Neural cell (in vitro differentiated cells): ENCODE measurements around the gene SCGB1C2. TPM values are rescaled to one million over a fixed set of nuclear protein-coding genes. Genes with fewer than 3 reads are reported as not detected.
"Not testable (repeated sequence)": the region's sequence is repeated elsewhere in the genome, so short reads cannot be mapped to it uniquely, and the experiment has no call there.

Source experiments
- H2AFZ ChIP-seq: fragments of 200-600, 300-800 bp; sonication (generic), shearing (Covaris generic); 2 replicates; pipeline ENCODE4 v1.6.0; 2014; ENCODE audit warnings: low read depth, mild to moderate bottlenecking, antibody characterized with exemption, low read length, moderate library complexity
- H3F3A ChIP-seq: fragments of 200-600 bp; shearing (Covaris generic); 2 replicates; pipeline ENCODE4 v1.6.1; 2016; ENCODE audit warnings: mild to moderate bottlenecking, moderate library complexity, mixed read lengths, antibody characterized with exemption, low read length; ENCODE audit not compliant: insufficient read depth, poor library complexity, severe bottlenecking
- H3K27ac ChIP-seq: fragments of 200-600, 300-800 bp; sonication (generic), shearing (Covaris generic); 2 replicates; pipeline ENCODE4 v1.5.1; 2014; ENCODE audit warnings: mild to moderate bottlenecking, low read length, moderate library complexity
- H3K27me3 ChIP-seq: fragments of 300-800, 200-600 bp; sonication (generic), shearing (Covaris generic); 2 replicates; pipeline ENCODE4 v1.6.0; 2014; ENCODE audit warnings: mild to moderate bottlenecking, low read depth, low read length, moderate library complexity; ENCODE audit not compliant: insufficient read depth
- H3K36me3 ChIP-seq: fragments of 300-800, 200-600 bp; sonication (generic), shearing (Covaris generic); 2 replicates; pipeline ENCODE4 v1.5.1; 2014; ENCODE audit warnings: mild to moderate bottlenecking, antibody characterized with exemption, low read length, moderate library complexity; ENCODE audit not compliant: insufficient read depth
- H3K4me2 ChIP-seq: fragments of 300-800, 200-600 bp; sonication (generic), shearing (Covaris generic); 2 replicates; pipeline ENCODE4 v1.6.0; 2014; ENCODE audit warnings: mild to moderate bottlenecking, low read length
- H3K4me3 ChIP-seq: fragments of 300-800, 200-600 bp; sonication (generic), shearing (Covaris generic); 2 replicates; pipeline ENCODE4 v1.5.1; 2014; ENCODE audit warnings: mild to moderate bottlenecking, low read length, moderate library complexity
- H3K79me2 ChIP-seq: fragments of 200-600 bp; shearing (Covaris generic); replicated peaks from 2 replicates; pipeline ENCODE4 v1.6.0; 2014; ENCODE audit warnings: mild to moderate bottlenecking, low read length, moderate library complexity; ENCODE audit not compliant: insufficient read depth
- H3K9ac ChIP-seq: fragments of 300-800, 200-600 bp; sonication (generic), shearing (Covaris generic); 2 replicates; pipeline ENCODE4 v1.6.1; 2016; ENCODE audit warnings: mild to moderate bottlenecking, low read length, mixed read lengths
- H3K9me2 ChIP-seq: fragments of 200-600 bp; shearing (Covaris generic); 2 replicates; pipeline ENCODE4 v1.6.1; 2016; ENCODE audit warnings: mild to moderate bottlenecking, low read length, mixed read lengths; ENCODE audit not compliant: insufficient read depth
- H3K9me3 ChIP-seq: fragments of 200-600, 300-800 bp; sonication (generic), shearing (Covaris generic); 2 replicates; pipeline ENCODE4 v1.6.1; 2016; ENCODE audit warnings: mild to moderate bottlenecking, mixed run types, low read length, moderate library complexity, mixed read lengths
- H4K20me1 ChIP-seq: fragments of 200-600 bp; shearing (Covaris generic); 2 replicates; pipeline ENCODE4 v1.6.1; 2016; ENCODE audit warnings: mild to moderate bottlenecking, mixed run types; ENCODE audit not compliant: insufficient read depth
- EP300 ChIP-seq: fragments of 450-650 bp; conservative IDR thresholded peaks from 2 replicates; pipeline ENCODE4 v1.6.1; 2014; ENCODE audit warnings: antibody characterized with exemption, mild to moderate bottlenecking, moderate library complexity; ENCODE audit not compliant: poor library complexity, severe bottlenecking
- EZH2 ChIP-seq: fragments of 200-600, 300-800 bp; shearing (Covaris generic), sonication (generic); IDR thresholded peaks from 2 replicates; pipeline ENCODE4 v1.6.1; 2014; ENCODE audit warnings: antibody characterized with exemption, low read length, borderline replicate concordance, mild to moderate bottlenecking; ENCODE audit not compliant: insufficient read depth, poor library complexity, severe bottlenecking
- POLR2AphosphoS5 ChIP-seq: IDR thresholded peaks from 2 replicates; pipeline ENCODE4 v1.6.1; 2012
- RAD21 ChIP-seq: fragments of 450-650 bp; conservative IDR thresholded peaks from 2 replicates; pipeline ENCODE4 v1.6.1; 2014; ENCODE audit warnings: antibody characterized with exemption, mild to moderate bottlenecking, moderate library complexity
- polyA plus RNA-seq: library from polyadenylated mRNA; depleted of rRNA; stranded (reverse); fragments of >200 nt; gene quantifications from 2 replicates; pipeline ENCODE4 v1.2.3, GENCODE V29; 2014
- TF ChIP-seq, protein P1 (sequence below): fragments of 450-650 bp; IDR thresholded peaks from 2 replicates; pipeline ENCODE4 v1.5.1; 2014; ENCODE audit warnings: antibody characterized with exemption, mild to moderate bottlenecking, moderate library complexity; ENCODE audit not compliant: poor library complexity, severe bottlenecking

The SCGB1C2 gene
- polyA plus RNA-seq, 1 donor from 2014 or later = not detected

DNA sequence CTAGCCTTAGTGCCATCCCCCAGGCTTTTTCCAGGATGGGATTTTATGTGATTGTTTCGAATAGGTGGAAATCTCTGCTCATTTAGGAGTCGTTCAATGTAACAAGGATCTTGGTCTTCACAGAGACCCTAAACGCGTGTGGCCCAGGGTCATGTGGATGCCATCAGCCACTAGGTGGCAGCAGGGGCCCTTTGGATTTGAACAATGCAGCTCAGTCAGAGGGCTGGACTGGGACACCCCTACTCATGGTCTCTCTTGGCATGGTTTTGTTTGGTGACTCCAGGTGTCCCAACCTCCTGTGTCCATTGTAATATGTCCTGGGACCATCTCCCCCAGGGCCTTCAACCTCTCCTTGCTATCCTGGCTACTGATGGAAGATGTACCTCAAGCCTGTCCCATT lies 838 bp upstream of the SCGB1C2 start:
- not testable (repeated sequence) for H3K36me3 ChIP-seq, H3K4me2 ChIP-seq, H3K9me3 ChIP-seq, H3K27ac ChIP-seq, H2AFZ ChIP-seq, H3K9me2 ChIP-seq, H3K4me3 ChIP-seq, H4K20me1 ChIP-seq, H3K79me2 ChIP-seq, H3K9ac ChIP-seq, H3K27me3 ChIP-seq, H3F3A ChIP-seq

DNA sequence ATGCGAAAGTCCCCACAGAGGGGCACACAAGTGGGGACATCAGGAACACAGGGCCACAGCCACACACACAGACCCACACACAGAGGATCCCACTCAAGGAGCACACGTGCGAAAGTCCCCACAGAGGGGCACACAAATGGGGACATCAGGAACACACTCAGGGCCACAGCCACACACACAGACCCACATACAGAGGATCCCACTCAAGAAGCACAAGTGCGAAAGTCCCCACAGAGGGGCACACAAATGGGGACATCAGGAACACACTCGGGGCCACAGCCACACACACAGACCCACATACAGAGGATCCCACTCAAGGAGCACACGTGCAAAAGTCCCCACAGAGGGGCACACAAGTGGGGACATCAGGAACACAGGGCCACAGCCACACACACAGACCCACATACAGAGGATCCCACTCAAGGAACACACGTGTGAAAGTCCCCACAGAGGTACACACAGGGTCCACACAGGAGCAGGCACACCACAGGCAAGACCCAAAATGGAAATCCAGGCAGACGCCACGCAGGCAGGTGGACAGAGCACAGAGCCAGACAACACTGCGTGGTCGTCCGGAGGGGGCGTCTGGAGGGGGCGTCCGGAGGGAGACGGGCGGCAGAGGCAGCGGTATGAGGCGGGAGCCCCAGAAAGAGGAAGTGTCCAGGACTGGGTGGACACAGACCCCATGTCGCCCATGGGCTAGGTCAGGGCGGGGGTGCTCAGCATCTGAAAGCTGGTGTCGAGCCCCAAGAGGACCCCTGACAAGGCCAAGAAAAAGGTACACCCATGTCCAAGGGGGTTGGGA lies 2.2 kb downstream of the SCGB1C2 start:
- H3K9me3 ChIP-seq, H4K20me1 ChIP-seq, H3K27ac ChIP-seq, H2AFZ ChIP-seq, H3K4me2 ChIP-seq, H3K9me2 ChIP-seq, H3F3A ChIP-seq, H3K79me2 ChIP-seq, H3K27me3 ChIP-seq, H3K4me3 ChIP-seq, H3K9ac ChIP-seq, H3K36me3 ChIP-seq: not testable (repeated sequence)

DNA sequence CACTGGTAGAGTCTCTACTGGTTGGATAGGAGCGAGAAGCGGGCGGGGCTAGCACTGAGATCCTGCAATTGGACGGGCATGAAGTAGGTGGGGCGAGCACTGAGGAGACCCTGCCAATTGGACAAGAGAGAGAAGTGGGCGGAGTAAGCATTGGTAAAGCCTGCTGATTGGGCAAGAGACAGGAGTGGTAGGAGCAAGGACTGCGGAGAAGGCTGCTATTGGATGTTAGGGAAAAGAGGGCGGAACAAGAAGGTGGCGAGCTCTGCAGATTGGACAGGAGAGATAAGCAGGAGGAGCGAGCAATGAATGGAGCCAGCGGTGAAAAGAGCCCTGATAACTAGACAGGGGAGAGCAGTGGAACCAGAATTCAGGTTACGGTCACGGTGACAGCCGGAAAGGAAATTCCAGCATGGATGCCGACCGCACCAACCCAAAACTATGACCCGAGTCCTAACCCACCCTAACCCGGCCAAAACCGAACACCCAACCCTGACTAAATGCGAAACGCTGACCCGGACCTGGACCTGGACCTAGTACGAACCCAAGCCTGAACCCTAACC lies 4.8 kb downstream of the SCGB1C2 start:
- Histone ChIP-seq H3K36me3 (no peaks in the 10 kb centered on the region), H3K27me3 (no peaks in the 10 kb centered on the region), H3K4me3 (no peak overlapping the region), H3K9ac (no peak overlapping the region), H3K9me2 (no peaks in the 10 kb centered on the region), H3K79me2 (no peaks in the 10 kb centered on the region), H3F3A (no peaks in the 10 kb centered on the region), H4K20me1 (no peaks in the 10 kb centered on the region), H3K9me3 (no peaks in the 10 kb centered on the region), H2AFZ (no peak overlapping the region), H3K4me2 (no peak overlapping the region), H3K27ac (no peak overlapping the region)
- TF ChIP-seq POLR2AphosphoS5 (no peak), EZH2 (no peak), EP300 (no peak), RAD21 (no peak)
- TF ChIP-seq, protein P1, sequence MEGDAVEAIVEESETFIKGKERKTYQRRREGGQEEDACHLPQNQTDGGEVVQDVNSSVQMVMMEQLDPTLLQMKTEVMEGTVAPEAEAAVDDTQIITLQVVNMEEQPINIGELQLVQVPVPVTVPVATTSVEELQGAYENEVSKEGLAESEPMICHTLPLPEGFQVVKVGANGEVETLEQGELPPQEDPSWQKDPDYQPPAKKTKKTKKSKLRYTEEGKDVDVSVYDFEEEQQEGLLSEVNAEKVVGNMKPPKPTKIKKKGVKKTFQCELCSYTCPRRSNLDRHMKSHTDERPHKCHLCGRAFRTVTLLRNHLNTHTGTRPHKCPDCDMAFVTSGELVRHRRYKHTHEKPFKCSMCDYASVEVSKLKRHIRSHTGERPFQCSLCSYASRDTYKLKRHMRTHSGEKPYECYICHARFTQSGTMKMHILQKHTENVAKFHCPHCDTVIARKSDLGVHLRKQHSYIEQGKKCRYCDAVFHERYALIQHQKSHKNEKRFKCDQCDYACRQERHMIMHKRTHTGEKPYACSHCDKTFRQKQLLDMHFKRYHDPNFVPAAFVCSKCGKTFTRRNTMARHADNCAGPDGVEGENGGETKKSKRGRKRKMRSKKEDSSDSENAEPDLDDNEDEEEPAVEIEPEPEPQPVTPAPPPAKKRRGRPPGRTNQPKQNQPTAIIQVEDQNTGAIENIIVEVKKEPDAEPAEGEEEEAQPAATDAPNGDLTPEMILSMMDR = no peak
